ENCODE data around the gene S100A5.
"Not testable (repeated sequence)": the region's sequence is repeated elsewhere in the genome, so short reads cannot be mapped to it uniquely, and the experiment has no call there.

The S100A5 gene

GRCh38 chr1:153566414-153567371, 26.0 kb upstream of the S100A5 start:
- peak; percentile 99 for DNase-seq

- peak; percentile 95 for DNase-seq
Measured at GRCh38 chr1:153565529-153566374, 25.0 kb upstream of the S100A5 start, which contains the start of gene S100A2. TSS of gene S100A2 (minus strand) at chr1:153565844. CDS start at chr1:153563877, 1,967 bp downstream.

DNA sequence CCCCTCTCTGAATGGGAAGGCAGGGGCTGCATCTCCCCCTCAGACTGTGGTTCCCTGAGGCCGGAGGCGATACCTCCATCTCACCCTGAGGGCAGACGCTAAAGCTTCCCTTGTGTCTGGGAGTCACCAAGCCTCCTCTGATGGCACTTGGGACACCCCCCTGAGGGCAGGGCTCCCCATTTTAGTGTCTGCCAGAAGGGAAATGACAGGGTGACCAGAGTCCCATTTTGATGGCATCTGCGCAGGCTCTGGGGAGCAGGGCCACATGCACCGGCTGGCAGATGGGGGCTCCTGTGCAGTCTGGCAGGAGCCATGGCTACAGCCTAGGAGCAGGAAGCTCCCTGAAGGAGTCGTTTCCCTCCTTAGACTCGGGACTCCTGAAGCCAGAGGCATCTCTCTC, 23.3 kb upstream of the S100A5 start:
- no peak for DNase-seq

DNA sequence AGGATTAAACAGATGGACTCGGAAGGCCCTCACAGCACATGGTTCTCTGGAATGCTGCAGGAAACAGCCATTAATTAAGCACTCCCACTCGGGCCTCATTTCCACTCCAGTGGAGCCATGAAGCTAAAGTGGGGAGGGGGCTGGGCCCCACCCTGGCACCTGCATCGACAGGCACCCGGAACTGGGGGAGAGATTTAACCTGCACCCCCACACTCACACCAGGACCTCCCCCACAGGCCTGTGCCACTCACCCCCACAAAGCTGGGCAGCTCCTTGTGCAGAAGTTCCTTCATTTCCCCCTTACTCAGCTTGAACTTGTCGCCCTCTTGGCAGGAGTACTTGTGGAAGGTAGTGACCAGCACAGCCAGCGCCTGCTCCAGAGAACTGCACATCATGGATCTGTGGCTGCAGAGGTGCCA, 22.8 kb upstream of the S100A5 start:
- DNase-seq, result no peak

GRCh38 chr1:153562021-153562420, 21.3 kb upstream of the S100A5 start:
- DNase-seq, result not testable (repeated sequence)

DNA sequence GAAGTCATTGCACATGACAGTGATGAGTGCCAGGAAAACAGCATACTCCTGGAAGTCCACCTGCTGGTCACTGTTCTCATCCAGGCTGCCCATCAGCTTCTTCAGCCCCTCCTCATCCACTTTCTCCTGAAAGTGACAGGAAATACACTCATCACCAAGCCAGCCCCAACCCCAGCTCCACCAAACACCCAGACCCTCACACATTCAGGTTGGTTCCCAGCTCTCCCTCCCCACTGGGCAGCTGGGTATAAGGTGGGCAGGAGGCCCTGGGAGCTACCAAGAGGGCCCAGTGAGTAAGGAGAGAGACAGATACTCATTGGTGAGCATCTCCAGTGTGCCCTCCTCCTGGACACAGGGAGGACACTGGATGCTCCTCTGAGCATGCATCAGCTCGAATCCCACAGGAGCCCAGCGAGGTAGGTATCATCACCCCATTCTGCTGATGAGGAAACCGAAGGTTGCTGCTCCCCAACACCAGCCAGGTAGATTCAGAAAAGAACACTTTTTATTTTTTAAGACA, 20.8 kb upstream of the S100A5 start:
- DNase-seq, result no peak

GRCh38 chr1:153560771-153561465, 20.2 kb upstream of the S100A5 start:
- no peak for DNase-seq

- DNase-seq, result no peak
Measured at GRCh38 chr1:153560241-153560640, 19.5 kb upstream of the S100A5 start.

DNA sequence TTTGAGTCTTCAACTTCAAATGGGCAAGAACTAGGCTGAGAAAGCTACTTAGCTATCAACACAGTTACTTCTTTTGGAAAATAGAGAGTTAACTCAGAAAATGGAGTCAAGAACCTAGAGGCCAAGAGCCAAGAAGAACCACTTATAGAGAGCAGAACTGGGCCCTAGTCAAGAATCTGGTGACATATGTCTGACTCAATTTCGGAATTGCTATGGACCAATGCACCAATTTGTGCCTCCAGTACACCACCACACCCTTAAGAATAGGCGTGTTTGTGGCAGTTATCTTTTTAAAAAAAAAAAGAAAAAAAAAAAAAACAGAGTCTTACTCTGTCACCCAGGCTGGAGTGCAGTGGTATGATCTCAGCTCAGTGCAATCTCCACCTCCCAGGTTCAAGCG, 17.1 kb upstream of the S100A5 start:
- no peak for DNase-seq

DNA sequence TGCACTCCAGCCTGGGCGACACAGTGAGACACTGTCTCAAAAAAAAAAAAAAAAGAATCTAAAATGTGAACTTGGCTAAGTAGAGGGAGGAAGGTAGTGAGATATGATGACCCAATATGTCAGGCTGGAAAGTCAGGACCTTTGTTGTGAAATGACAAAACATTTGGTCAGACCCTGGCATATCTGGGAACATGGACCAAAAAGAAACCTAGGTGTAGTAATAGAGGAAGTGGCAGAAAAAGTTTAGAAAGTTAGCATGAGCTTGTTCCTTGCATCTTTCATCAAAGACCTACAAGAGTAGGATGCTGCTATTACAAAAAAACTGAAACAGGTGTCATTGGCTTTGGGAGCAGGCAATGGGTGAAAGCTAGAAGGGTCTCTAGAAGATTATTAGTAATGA, 15.6 kb upstream of the S100A5 start:
- no peak for DNase-seq

DNA sequence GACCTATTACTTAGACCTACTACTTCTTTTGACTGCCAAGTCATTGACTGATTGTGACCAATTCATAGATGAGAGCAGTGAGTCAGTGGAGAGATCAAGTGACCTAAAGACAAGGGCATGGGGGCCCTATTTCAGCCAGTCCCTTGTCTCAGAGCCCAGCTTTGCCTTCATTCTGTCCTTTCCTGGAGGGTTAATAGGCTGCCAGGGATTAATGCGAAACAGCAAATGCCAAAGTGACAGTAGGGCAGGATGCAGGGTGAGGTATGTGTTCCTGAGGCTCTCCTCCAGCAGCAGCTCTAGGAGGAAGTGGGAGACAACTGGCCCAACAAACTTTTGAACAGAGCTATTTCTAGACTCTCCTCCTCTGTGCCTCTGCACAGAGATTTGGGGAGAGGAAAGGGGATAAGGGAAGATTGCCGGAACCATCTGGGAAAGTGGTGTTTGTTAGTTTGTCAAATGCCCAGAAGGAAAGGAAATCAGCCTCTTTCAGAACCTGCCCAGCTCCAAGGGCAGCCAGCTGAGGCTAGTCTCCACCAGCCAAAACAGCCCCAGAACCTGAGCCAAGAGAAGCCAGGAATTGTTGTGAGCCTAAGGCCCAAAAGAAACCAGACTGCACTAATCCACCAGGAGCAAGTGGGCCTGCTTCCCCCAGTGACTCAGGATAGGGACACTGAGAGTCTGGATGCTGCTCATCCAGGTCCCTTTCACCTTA, 13.3 kb upstream of the S100A5 start:
- DNase-seq, result no peak

DNA sequence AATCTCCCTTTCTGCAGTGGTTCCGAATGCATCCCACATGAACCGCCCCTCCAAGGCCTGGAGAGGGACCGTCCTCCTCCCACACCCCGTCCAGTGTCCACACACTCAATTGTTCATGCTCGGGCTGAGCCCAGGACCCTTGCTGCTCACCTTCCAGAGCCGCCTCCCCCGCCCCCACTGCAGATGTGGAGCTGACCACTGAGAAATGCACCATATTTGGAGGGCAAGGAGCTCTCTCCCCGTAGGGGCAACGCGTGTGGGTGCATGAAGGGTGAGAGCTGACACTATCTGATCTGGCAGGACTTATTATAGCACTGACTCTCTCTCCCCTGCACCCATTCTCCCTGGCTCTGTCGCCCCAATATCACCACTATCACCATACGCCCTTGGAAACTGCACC, 12.4 kb upstream of the S100A5 start:
- no peak for DNase-seq

DNA sequence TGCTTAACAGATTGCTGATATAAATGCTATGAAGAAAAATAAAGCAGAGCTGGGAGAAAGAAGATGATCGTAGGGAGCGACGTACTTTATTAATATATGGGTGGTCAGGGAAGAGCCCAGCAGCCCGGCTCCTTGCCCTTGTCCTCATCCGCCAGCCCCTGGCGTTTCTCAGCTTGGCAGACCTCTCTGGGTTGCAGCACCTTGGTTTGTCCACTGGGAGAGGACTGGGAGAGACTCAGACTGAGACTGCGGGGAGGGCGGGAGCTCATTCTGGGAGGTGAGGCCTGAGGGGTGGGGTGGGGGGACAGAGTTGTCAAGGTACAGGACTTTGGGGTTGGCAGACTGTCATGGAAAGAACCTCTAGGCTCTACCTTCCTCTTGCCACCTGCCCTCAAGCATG, 11.6 kb upstream of the S100A5 start:
- no peak for DNase-seq

GRCh38 chr1:153550827-153551500, 10.2 kb upstream of the S100A5 start:
- DNase-seq, result no peak

- DNase-seq, result no peak
Measured at GRCh38 chr1:153550398-153550758, 9.6 kb upstream of the S100A5 start.

DNA sequence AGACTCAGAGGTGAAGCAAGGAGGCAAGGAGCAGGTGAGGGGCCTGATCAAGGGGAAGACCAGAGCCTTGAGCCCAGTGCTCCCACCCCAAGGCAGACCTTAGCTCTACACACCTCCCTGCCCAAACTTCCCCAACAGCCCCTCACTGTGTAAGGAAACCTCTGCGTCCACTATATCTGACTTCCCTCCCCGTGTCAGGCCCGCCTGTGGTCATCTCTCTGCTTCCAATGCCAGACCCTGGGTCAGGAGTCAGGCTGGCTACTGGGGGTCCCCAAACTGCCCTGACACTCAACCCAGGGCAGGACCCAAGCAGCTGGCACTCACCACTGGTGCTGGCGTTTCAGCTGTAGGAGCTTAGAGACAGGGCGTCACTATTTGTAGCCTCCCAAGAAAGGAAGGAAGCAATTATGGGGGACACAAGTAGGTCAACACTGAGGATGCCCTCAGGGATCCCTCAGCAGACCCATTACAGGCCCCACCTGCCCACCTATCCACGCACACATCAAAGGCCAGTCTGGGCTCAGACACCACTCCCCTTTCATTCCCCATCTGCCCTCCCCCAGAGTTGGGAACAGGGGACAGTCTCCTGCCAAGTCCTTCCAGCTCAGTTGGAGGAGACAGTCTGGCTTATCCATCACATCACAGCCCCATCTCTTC, 9.1 kb upstream of the S100A5 start:
- DNase-seq, result no peak

DNA sequence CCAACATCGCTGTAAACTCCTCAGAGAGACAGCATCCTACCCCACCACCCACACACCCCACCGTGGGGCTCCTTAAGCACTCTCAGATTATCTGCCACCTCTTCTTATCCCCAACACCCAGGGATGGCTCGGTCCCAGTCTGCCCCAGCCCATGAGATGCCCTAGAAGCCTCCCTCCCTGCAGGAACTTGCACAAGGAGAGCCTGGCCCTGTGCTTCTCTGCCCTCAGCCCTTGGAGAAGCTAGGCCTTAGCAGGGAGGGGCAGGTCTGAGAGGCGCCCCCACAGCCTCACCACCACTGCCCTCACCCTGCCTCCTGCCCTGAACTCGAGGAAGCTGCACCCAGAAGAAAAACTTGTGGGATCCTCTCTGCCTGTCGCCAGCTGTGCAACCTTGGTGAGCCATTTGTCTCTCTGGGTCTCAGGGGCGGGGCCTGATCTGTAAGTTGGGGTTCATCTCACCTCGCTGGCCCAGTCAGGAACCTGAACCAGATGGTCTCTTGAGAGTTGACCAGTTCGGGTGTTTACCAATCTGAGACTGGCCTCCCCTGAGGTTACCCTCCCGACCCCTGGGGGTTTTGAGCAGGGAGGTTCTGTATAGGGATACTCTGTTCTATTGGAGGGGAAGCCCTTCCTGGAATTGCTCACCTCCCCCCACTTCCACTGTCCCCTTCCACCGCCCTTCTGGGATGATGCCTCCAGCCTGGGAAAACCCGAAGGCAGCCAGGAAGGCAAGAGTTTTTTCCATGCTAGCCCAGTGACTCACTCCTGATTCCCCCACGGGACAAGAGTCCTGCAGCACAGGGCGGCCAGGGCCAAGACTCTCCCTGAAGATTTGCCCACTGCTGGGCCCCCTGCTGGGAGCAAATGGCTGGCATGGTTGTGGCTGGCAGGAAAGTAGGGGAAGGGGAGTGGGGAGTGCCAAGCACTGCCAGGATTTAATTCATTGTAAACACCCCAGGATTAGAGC, 8.3 kb upstream of the S100A5 start, which contains the start of gene S100A3:
TSS of gene S100A3 (minus strand) at position 537 of the 967 bp plus-strand sequence. CDS start 773 bp downstream, outside the sequence.
- DNase-seq, result peak; percentile 96

DNA sequence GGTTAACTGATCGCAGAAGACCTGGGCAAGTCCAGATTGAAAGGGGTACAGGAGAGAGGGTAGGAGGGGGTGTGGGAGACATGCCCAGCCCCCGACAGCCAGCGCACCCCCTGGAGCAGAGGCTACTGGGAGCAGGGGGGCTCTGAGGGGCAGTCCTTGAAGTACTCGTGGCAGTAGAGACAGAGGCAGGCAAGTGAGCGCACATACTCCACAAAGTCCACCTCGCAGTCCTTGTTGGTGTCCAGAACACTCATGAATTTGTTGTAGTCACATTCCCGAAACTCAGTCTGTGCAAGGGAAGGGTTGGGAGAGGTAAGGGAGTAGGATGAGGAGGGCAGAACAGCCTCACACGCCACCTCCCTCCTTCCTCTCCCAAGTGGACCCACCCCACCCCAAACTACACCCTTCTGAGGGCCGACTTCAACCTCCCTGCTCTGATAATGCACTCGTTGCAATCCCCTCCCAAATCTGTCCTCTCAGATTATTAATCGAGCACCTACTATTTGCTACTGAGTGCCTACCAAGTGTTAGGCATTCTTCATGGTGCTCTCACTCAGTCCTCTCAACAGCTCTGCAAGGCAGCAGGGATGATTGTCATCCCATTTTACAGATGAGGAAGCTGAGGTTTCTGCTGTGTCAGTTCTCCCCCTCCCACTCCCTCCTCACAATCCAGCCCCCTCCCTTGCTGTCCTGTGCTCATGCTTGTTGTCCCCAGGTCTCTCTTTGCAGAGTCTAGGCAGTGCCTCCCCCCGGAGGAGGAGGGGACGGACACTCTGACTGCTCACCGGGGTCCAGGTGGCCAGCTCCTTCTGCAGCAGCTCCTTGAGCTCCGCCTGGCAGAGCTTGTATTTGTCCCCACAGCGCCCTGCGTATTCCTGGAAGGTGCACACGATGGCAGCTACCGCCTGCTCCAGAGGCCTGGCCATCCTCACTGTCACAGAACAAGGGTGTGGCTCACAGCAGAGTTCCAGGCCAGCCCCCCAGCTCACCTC, 7.1 kb upstream of the S100A5 start:
- DNase-seq, result no peak

Measured in fibroblast of skin of scalp (primary cell).